Keratinocyte (primary cell): ENCODE data around the gene COL9A3. TPM values are rescaled to one million over a fixed set of nuclear protein-coding genes. Genes with fewer than 3 reads are reported as not detected.

Experiments used
- DNase-seq: peaks from one replicate; pipeline ENCODE4 v3.0.0-alpha.2; 2011; ENCODE audit warnings: low read depth, missing footprints, low spot score
- FAIRE-seq: peaks from 2 replicates; lab custom pipeline; 2011; peaks lifted over from hg19 to GRCh38; lab: Jason Lieb, UNC
- H2AFZ ChIP-seq: 2 replicates; pipeline ENCODE4 v1.6.0; 2012; ENCODE audit warnings: low read length, control low read depth, inconsistent platforms; ENCODE audit not compliant: control insufficient read depth
- H3K27ac ChIP-seq: 2 replicates; pipeline ENCODE4 v1.5.1; 2011; ENCODE audit warnings: low read length; ENCODE audit not compliant: control insufficient read depth, insufficient read depth
- H3K27me3 ChIP-seq: 3 replicates; pipeline ENCODE4 v1.6.0; 2011; ENCODE audit warnings: low read length; ENCODE audit not compliant: control insufficient read depth, insufficient read depth; ENCODE audit errors: extremely low read depth
- H3K36me3 ChIP-seq, 2 experiments: 2 replicates in 1 of 2; 3 replicates in 1 of 2; pipeline ENCODE4 v1.5.1; 2011; ENCODE audit warnings: low read length in 2 of 2, mild to moderate bottlenecking in 1 of 2; ENCODE audit not compliant: control insufficient read depth in 2 of 2, insufficient read depth in 2 of 2; ENCODE audit errors: extremely low read depth in 1 of 2
- H3K4me1 ChIP-seq: 3 replicates; pipeline ENCODE4 v1.5.1; 2011; ENCODE audit warnings: low read length; ENCODE audit not compliant: control insufficient read depth, insufficient read depth; ENCODE audit errors: extremely low read depth
- H3K4me2 ChIP-seq: 3 replicates; pipeline ENCODE4 v1.6.0; 2011; ENCODE audit warnings: low read depth, low read length; ENCODE audit not compliant: control insufficient read depth, insufficient read depth; ENCODE audit errors: extremely low read depth
- H3K4me3 ChIP-seq, 3 experiments: fragments of 200-600 bp in 1 of 3; sonication (generic) in 1 of 3; 2 replicates in 2 of 3; 3 replicates in 1 of 3; pipeline ENCODE4 v1.5.1; 2011 to 2016; ENCODE audit warnings: low read length in 3 of 3, mild to moderate bottlenecking in 3 of 3, control low read depth in 2 of 3, inconsistent platforms in 1 of 3, low read depth in 1 of 3, mixed read lengths in 1 of 3, mixed run types in 1 of 3, moderate library complexity in 1 of 3; ENCODE audit not compliant: control insufficient read depth in 2 of 3, insufficient read depth in 2 of 3; ENCODE audit errors: extremely low read depth in 1 of 3
- H3K79me2 ChIP-seq: 2 replicates; pipeline ENCODE4 v1.6.0; 2012; ENCODE audit warnings: low read length; ENCODE audit not compliant: control insufficient read depth, insufficient read depth
- H3K9ac ChIP-seq: 3 replicates; pipeline ENCODE4 v1.6.0; 2011; ENCODE audit warnings: low read length; ENCODE audit not compliant: control insufficient read depth, insufficient read depth; ENCODE audit errors: extremely low read depth
- H3K9me1 ChIP-seq: 3 replicates; pipeline ENCODE4 v1.6.0; 2011; ENCODE audit warnings: low read length; ENCODE audit not compliant: control insufficient read depth, insufficient read depth; ENCODE audit errors: extremely low read depth
- H3K9me3 ChIP-seq: 2 replicates; pipeline ENCODE4 v1.5.1; 2012; ENCODE audit warnings: low read depth, low read length; ENCODE audit not compliant: control insufficient read depth
- H4K20me1 ChIP-seq: 3 replicates; pipeline ENCODE4 v1.6.0; 2011; ENCODE audit warnings: low read length; ENCODE audit not compliant: control insufficient read depth, insufficient read depth; ENCODE audit errors: extremely low read depth
- EZH2 ChIP-seq: IDR thresholded peaks from one replicate; pipeline ENCODE4 v1.6.1; 2012; ENCODE audit warnings: inconsistent platforms, mild to moderate bottlenecking, low read length, moderate library complexity
- dilution Hi-C: fragments of 300-500 bp; cut with MboI; formaldehyde crosslinking; loops from one replicate; pipeline ENCODE4 v1.7.0; 2020; ENCODE audit warnings: low sequenced_read_pairs; ENCODE audit not compliant: extremely low pct_ligation_motif_present
- polyA plus RNA-seq, 5 experiments: library from polyadenylated mRNA; depleted of rRNA in 3 of 5; stranded (reverse) in 3 of 5; stranded (forward) in 1 of 5; unstranded in 1 of 5; fragments of >200 nt; gene quantifications; 1 replicate in 1 of 5; 2 replicates in 3 of 5; 3 replicates in 1 of 5; pipeline versions ENCODE4 v1.2.1 to v1.2.3, GENCODE V29; 2011 to 2012; ENCODE audit warnings: missing spikeins in 2 of 5, low read depth in 1 of 5, low replicate concordance in 1 of 5
- TF ChIP-seq, protein P1 (sequence below), 3 experiments: IDR thresholded peaks in 1 of 3; conservative IDR thresholded peaks in 1 of 3; optimal IDR thresholded peaks in 1 of 3; 2 replicates in 2 of 3; 3 replicates in 1 of 3; pipeline versions ENCODE3 to v1.5.1; 2011; ENCODE audit warnings: low read length in 3 of 3, mild to moderate bottlenecking in 3 of 3, moderate library complexity in 2 of 3, control low read depth in 1 of 3, inconsistent platforms in 1 of 3; ENCODE audit not compliant: insufficient read depth in 2 of 3; ENCODE audit errors: extremely low read depth in 1 of 3

COL9A3 gene
- polyA plus RNA-seq, 1 donor (not counting 4 experiments of a cell fraction or from before 2014, with no cell fraction given): 4.8 TPM

GRCh38 chr20:62801284-62802010, 15.4 kb upstream of the COL9A3 start:
- Histone ChIP-seq H4K20me1 (no peaks in the 10 kb centered on the region), H3K4me1 (peaks cover 10% of the 10 kb centered on the region), H3K79me2 (peaks cover 25% of the 10 kb centered on the region), H3K27me3 (no peaks in the 10 kb centered on the region), H3K9me3 (no peaks in the 10 kb centered on the region), H3K9ac (no peak overlapping the region), H3K4me2 (no peak overlapping the region), H2AFZ (no peak overlapping the region), H3K27ac (no peak overlapping the region), H3K9me1 (peaks cover 3% of the 10 kb centered on the region), H3K36me3 (peaks cover 27% of the 10 kb centered on the region in 2 experiments), H3K4me3 (no peak overlapping the region)
- no peak for DNase-seq
- no peak for FAIRE-seq
- dilution Hi-C loops: no loop called here
- TF ChIP-seq, protein P1, sequence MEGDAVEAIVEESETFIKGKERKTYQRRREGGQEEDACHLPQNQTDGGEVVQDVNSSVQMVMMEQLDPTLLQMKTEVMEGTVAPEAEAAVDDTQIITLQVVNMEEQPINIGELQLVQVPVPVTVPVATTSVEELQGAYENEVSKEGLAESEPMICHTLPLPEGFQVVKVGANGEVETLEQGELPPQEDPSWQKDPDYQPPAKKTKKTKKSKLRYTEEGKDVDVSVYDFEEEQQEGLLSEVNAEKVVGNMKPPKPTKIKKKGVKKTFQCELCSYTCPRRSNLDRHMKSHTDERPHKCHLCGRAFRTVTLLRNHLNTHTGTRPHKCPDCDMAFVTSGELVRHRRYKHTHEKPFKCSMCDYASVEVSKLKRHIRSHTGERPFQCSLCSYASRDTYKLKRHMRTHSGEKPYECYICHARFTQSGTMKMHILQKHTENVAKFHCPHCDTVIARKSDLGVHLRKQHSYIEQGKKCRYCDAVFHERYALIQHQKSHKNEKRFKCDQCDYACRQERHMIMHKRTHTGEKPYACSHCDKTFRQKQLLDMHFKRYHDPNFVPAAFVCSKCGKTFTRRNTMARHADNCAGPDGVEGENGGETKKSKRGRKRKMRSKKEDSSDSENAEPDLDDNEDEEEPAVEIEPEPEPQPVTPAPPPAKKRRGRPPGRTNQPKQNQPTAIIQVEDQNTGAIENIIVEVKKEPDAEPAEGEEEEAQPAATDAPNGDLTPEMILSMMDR (optimal IDR thresholded peaks at IDR 0.05 in 1 of 3, IDR thresholded peaks at IDR 0.05 in 1 of 3, conservative IDR thresholded peaks at IDR 0.05 in 1 of 3; ENCODE audit: extremely low read depth in 1 of 3, insufficient read depth in 2 of 3, low read length in 3 of 3): no peak
- no peak for TF ChIP-seq EZH2

GRCh38 chr20:62802026-62802712, 14.7 kb upstream of the COL9A3 start:
- no peak overlapping the region for H3K27ac ChIP-seq
- TF ChIP-seq, protein P1 (optimal IDR thresholded peaks at IDR 0.05 in 1 of 3, IDR thresholded peaks at IDR 0.05 in 1 of 3, conservative IDR thresholded peaks at IDR 0.05 in 1 of 3; ENCODE audit: extremely low read depth in 1 of 3, insufficient read depth in 2 of 3, low read length in 3 of 3): no peak
- TF ChIP-seq EZH2: no peak
- H3K9me1 ChIP-seq: peaks cover 3% of the 10 kb centered on the region
- no peaks in the 10 kb centered on the region for H3K9me3 ChIP-seq
- peaks cover 27 to 29% of the 10 kb centered on the region in 2 experiments for H3K36me3 ChIP-seq
- no peak overlapping the region for H3K9ac ChIP-seq
- dilution Hi-C loops: no loop called here
- H3K4me2 ChIP-seq: no peak overlapping the region
- peaks cover 10% of the 10 kb centered on the region for H3K4me1 ChIP-seq
- no peak for DNase-seq
- FAIRE-seq: no peak
- H4K20me1 ChIP-seq: no peaks in the 10 kb centered on the region
- H2AFZ ChIP-seq: no peak overlapping the region
- H3K4me3 ChIP-seq: no peak overlapping the region
- H3K79me2 ChIP-seq: peaks cover 29% of the 10 kb centered on the region
- no peaks in the 10 kb centered on the region for H3K27me3 ChIP-seq
